Smooth muscle cell (in vitro differentiated cells): Measurements from ENCODE around the gene HOXD1. TPM values are rescaled to one million over a fixed set of nuclear protein-coding genes. Genes with fewer than 3 reads are reported as not detected.

ENCODE experiments used
- DNase-seq: peaks from one replicate; lab custom pipeline; 2025; ENCODE audit not compliant: unreplicated experiment; lab: John Stamatoyannopoulos, UW
- H2AFZ ChIP-seq: fragments of 200-600 bp; sonication (generic); 2 replicates; pipeline ENCODE4 v1.6.0; 2016; ENCODE audit warnings: antibody characterized with exemption, low read depth, mild to moderate bottlenecking
- H3F3A ChIP-seq: fragments of 200-600 bp; sonication (generic); 2 replicates; pipeline ENCODE4 v1.6.0; 2017; ENCODE audit warnings: antibody characterized with exemption, low read depth
- H3K27ac ChIP-seq: fragments of 200-600 bp; sonication (generic); 2 replicates; pipeline ENCODE4 v1.5.1; 2016; ENCODE audit warnings: low read depth, mild to moderate bottlenecking
- H3K27me3 ChIP-seq: fragments of 200-600 bp; sonication (generic); 2 replicates; pipeline ENCODE4 v1.6.1; 2016; ENCODE audit warnings: low read depth, mild to moderate bottlenecking
- H3K36me3 ChIP-seq: fragments of 200-600 bp; sonication (generic); 2 replicates; pipeline ENCODE4 v1.5.1; 2016; ENCODE audit warnings: low read depth
- H3K4me1 ChIP-seq: fragments of 200-600 bp; sonication (generic); 2 replicates; pipeline ENCODE4 v1.5.1; 2016; ENCODE audit warnings: low read depth
- H3K4me2 ChIP-seq: fragments of 200-600 bp; sonication (generic); 2 replicates; pipeline ENCODE4 v1.6.0; 2016; ENCODE audit warnings: mild to moderate bottlenecking
- H3K4me3 ChIP-seq: fragments of 200-600 bp; sonication (generic); 2 replicates; pipeline ENCODE4 v1.5.1; 2016; ENCODE audit warnings: mild to moderate bottlenecking
- H3K79me2 ChIP-seq: fragments of 200-600 bp; sonication (generic); 2 replicates; pipeline ENCODE4 v1.6.0; 2016; ENCODE audit warnings: low read depth, mild to moderate bottlenecking
- H3K9ac ChIP-seq: fragments of 200-600 bp; sonication (generic); 2 replicates; pipeline ENCODE4 v1.6.0; 2016; ENCODE audit warnings: low read depth
- H3K9me3 ChIP-seq: fragments of 200-600 bp; sonication (generic); replicated peaks from 2 replicates; pipeline ENCODE4 v1.5.1; 2016; ENCODE audit warnings: low read depth
- H4K20me1 ChIP-seq: fragments of 200-600 bp; sonication (generic); 2 replicates; pipeline ENCODE4 v1.6.0; 2016; ENCODE audit warnings: low read depth
- WGBS: methylation state at CpG from one replicate; pipeline ENCODE4 v1.1.7; 2016; ENCODE audit warnings: low lambda C conversion rate; 5-methylcytosine and 5-hydroxymethylcytosine counted together
- polyA plus RNA-seq: library from polyadenylated mRNA; unstranded; fragments of >200 nt; fragmentation: Nextera tagmentation; extraction: Ambion mirVana; gene quantifications from 2 replicates; pipeline ENCODE4 v1.2.1, GENCODE V29; 2016
- total RNA-seq: library from RNA; depleted of rRNA; stranded (reverse); fragments of >200 nt; gene quantifications from 2 replicates; pipeline ENCODE4 v1.2.3, GENCODE V29; 2014
- TF ChIP-seq, protein P1 (sequence below): fragments of 200-600 bp; sonication (generic); IDR thresholded peaks from 2 replicates; pipeline ENCODE4 v1.5.1; 2017; ENCODE audit warnings: borderline replicate concordance, mild to moderate bottlenecking, antibody characterized with exemption; ENCODE audit not compliant: insufficient read depth, poor library complexity, severe bottlenecking

HOXD1 gene
- total and polyA plus RNA-seq, 2 experiments from 2014 or later, result not detected

DNA sequence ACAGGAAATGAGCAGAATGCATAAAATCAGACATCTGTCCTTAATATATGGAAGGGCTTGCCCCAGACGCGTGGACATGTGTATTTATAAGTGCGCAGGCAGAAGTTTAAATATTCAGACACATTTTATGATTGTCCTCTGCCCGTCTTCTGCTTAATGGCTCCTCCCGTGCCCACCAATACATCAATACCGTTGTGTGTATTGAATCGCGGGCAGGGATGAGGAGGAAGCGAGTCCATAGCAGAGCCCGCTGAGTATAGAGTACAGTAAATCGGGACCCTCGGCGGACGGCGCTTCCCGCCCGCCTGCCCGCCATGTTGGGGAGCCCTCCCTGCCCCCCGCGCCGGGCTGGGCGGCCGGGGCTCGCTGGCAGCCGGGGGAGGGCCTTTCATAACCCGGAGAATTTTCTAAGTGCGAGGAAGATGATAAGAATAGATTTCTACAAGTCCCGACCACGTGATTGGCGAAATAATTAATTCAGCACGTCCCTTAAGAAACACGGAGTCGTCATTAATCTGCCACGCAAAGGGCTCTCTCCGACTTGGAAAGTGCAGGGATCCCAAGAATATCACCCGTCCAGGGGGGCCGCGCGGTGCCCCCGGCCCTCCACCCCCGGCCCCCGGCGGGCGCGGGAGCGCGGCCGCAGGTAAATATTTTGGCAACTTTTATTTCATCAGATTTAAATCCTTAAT lies 31.5 kb upstream of the HOXD1 start, which contains the start of gene HOXD3:
Gene HOXD3 (plus strand): TSS at position 501 of the 692 bp plus-strand sequence. CDS start 11,808 bp downstream, outside the sequence.
- no peak for DNase-seq
- Histone ChIP-seq H3K4me2 (peak within 1 kb of the TSS; percentile 75), H3K4me1 (peaks cover 11% of the 10 kb centered on the region), H3K9ac (no peak within 1 kb of the TSS), H3K27ac (no peak within 1 kb of the TSS), H2AFZ (no peak within 1 kb of the TSS), H3K27me3 (peaks cover 100% of the 10 kb centered on the region), H3K9me3 (no peaks in the 10 kb centered on the region), H3F3A (no peaks in the 10 kb centered on the region), H3K36me3 (no peaks in the 10 kb centered on the region), H3K79me2 (no peaks in the 10 kb centered on the region), H4K20me1 (peaks cover 4% of the 10 kb centered on the region), H3K4me3 (peak within 1 kb of the TSS; percentile 21)
- TF ChIP-seq, protein P1, sequence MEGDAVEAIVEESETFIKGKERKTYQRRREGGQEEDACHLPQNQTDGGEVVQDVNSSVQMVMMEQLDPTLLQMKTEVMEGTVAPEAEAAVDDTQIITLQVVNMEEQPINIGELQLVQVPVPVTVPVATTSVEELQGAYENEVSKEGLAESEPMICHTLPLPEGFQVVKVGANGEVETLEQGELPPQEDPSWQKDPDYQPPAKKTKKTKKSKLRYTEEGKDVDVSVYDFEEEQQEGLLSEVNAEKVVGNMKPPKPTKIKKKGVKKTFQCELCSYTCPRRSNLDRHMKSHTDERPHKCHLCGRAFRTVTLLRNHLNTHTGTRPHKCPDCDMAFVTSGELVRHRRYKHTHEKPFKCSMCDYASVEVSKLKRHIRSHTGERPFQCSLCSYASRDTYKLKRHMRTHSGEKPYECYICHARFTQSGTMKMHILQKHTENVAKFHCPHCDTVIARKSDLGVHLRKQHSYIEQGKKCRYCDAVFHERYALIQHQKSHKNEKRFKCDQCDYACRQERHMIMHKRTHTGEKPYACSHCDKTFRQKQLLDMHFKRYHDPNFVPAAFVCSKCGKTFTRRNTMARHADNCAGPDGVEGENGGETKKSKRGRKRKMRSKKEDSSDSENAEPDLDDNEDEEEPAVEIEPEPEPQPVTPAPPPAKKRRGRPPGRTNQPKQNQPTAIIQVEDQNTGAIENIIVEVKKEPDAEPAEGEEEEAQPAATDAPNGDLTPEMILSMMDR, result no peak
- 5% methylated on average over 37 of the region's 48 CpGs for WGBS

DNA sequence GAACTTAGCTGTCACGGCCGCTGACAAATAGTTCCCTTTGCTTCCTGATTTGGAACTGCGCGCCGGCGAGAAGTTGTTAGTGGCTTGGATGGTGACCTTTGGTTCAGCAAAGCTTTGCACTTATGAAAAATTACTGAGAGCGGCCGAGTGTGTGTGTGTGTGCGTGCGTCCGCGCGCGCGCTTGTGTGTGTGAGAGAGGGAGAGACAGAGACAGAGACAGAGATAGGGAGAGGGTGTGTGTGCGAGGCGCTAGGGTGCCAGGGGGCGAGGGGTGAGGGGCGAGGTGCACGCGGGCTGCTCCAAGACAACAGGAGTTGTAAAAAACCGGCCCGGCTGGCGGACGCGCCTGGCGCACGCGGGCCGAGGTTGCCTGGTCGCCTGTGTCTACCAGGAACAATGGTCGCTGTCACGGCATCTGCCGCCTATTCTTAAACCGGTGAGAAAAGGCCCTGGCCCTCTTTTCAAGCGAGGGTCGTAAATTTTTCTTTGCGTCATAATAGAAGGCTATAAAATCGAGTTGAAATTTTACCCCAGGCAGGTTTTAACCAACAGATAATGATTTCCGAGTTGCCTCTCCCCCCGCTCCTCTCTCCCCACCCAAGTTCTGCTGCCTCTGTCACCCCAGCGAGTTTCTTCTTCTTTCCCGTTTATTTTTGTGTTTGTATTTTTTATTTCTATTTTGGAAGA lies 30.8 kb upstream of the HOXD1 start:
- TF ChIP-seq, protein P1, result no peak
- Histone ChIP-seq H3K27me3 (peaks cover 100% of the 10 kb centered on the region), H3K4me2 (peak overlapping the region; percentile 75), H3K36me3 (no peaks in the 10 kb centered on the region), H4K20me1 (peaks cover 4% of the 10 kb centered on the region), H3K27ac (no peak overlapping the region), H2AFZ (no peak overlapping the region), H3K4me3 (peak overlapping the region; percentile 21), H3K9ac (no peak overlapping the region), H3K79me2 (no peaks in the 10 kb centered on the region), H3K4me1 (peaks cover 11% of the 10 kb centered on the region), H3F3A (no peaks in the 10 kb centered on the region), H3K9me3 (no peaks in the 10 kb centered on the region)
- WGBS, result 3% methylated on average over 42 of the region's 43 CpGs
- DNase-seq, result no peak

DNA sequence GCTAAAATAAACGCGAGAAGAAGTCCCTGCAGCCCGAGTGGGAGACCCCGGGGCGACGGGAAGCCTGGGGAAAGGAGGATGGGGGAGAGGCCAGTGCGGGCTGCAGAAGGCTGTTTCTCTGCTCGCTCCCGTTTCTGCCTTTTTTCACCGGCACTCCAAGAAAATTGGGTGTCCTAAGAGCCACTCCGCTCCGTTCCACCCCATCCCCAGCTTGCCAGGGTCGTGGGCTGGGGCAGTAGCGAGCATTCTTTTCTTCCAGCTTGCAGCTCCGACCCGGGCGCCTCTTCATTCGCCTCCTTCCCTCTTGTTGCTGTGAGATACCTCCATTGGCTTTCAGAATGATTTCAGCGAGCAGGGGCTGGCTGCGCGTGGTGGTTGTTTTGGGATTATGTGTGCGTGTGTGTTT lies 30.3 kb upstream of the HOXD1 start:
- no peak overlapping the region for H2AFZ ChIP-seq
- no peaks in the 10 kb centered on the region for H3K9me3 ChIP-seq
- H3K27me3 ChIP-seq, result peaks cover 100% of the 10 kb centered on the region
- no peaks in the 10 kb centered on the region for H3K79me2 ChIP-seq
- DNase-seq, result no peak
- WGBS, result 5% methylated on average over 22 of the region's 22 CpGs
- peak overlapping the region; percentile 21 for H3K4me3 ChIP-seq
- no peak overlapping the region for H3K27ac ChIP-seq
- H3K4me2 ChIP-seq, result peak overlapping the region; percentile 75
- TF ChIP-seq, protein P1, result no peak
- H3K9ac ChIP-seq, result no peak overlapping the region
- peaks cover 11% of the 10 kb centered on the region for H3K4me1 ChIP-seq
- H3F3A ChIP-seq, result no peaks in the 10 kb centered on the region
- no peaks in the 10 kb centered on the region for H3K36me3 ChIP-seq
- peaks cover 4% of the 10 kb centered on the region for H4K20me1 ChIP-seq
